Neural progenitor cell (in vitro differentiated cells): ENCODE measurements around the gene TAPT1.

Source experiments
- CTCF ChIP-seq: fragments of 200-600 bp; sonication (generic); IDR thresholded peaks from 2 replicates; pipeline ENCODE4 v1.5.1; 2017; ENCODE audit warnings: antibody characterized with exemption, mild to moderate bottlenecking
- EZH2 ChIP-seq: fragments of 200-600 bp; sonication (generic); IDR thresholded peaks from 2 replicates; pipeline ENCODE4 v1.6.1; 2017; ENCODE audit warnings: antibody characterized with exemption, mild to moderate bottlenecking, moderate library complexity
- EZH2phosphoT487 ChIP-seq: fragments of 200-600 bp; sonication (generic); IDR thresholded peaks from 2 replicates; pipeline ENCODE4 v1.6.1; 2017; ENCODE audit warnings: antibody characterized with exemption

DNA sequence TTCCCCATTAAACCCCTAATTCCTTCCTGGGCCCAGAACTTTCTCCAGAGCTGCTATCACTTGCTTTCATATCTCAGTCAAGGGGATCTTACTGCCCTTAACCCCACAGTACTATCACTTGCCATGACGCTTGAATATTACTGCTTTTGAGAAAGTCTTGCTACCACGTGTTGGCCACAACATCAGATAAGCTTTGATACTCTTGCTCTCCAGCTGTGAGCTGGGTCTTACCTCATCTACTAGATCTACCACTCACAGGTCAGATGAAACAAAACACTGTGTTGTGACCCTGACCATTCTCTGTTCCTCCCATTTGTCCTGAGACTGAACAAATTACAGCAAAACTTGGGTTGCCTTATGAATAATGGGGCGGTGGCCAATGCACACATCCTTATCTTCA is 12.1 kb upstream of the TAPT1 start:
- no peak for TF ChIP-seq CTCF
- TF ChIP-seq EZH2, result no peak
- no peak for TF ChIP-seq EZH2phosphoT487
